ENCODE measurements around the gene PISD. TPM values are rescaled to one million over a fixed set of nuclear protein-coding genes. Genes with fewer than 3 reads are reported as not detected.
A peak's percentile ranks its signal among the peaks of the same experiment; 100 is the strongest.
"Not testable (repeated sequence)": the region's sequence is repeated elsewhere in the genome, so short reads cannot be mapped to it uniquely, and the experiment has no call there.

The PISD gene
- total RNA-seq, 1 donor from 2014 or later, result 11.0 TPM

DNA sequence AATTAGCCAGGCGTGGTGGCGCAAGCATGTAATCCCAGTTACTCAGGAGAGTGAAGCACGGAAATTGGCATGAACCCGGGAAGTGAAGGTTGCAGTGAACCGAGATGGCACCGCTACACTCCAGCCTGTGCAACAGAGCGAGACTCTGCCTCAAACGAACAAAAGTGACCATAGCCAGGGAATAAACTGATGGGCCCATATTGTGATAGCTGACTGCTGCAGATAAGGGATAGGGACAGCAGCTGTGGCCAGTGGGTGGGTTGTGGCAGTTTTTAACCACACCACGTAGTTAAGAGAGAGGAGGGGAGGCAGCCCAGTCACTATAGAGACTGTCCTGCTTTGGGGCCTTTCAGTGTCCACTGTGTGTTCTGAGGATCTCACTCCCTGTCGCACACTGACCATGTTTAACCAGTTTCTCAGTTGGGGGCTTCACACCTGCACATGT, 58.9 kb downstream of the PISD start:
- Histone ChIP-seq H3K27ac (ENCODE audit: low read depth, low read length) (no peak overlapping the region), H3K9me3 (ENCODE audit: control insufficient read depth in 3 of 3, low read length in 3 of 3) (no peaks in the 10 kb centered on the region), H3K36me3 (ENCODE audit: control insufficient read depth in 3 of 3, insufficient read depth in 3 of 3, low read length in 3 of 3) (peaks cover 0 to 8% (median 4%) of the 10 kb centered on the region in 3 donors), H3K4me3 (ENCODE audit: low read length in 3 of 3) (no peak overlapping the region), H3K27me3 (ENCODE audit: control insufficient read depth in 3 of 3, insufficient read depth in 3 of 3, low read length in 3 of 3) (no peaks in the 10 kb centered on the region), H3K4me1 (ENCODE audit: control insufficient read depth in 3 of 3, insufficient read depth in 3 of 3, low read length in 3 of 3) (no peaks in the 10 kb centered on the region), H3K9ac (ENCODE audit: low read depth in 1 of 3, low read length in 3 of 3) (no peak overlapping the region)

- Histone ChIP-seq H3K27me3 (ENCODE audit: control insufficient read depth in 3 of 3, insufficient read depth in 3 of 3, low read length in 3 of 3) (no peaks in the 10 kb centered on the region), H3K4me3 (ENCODE audit: low read length in 3 of 3) (no peak overlapping the region), H3K9ac (ENCODE audit: low read depth in 1 of 3, low read length in 3 of 3) (peak overlapping the region in 1 of 3 donors; percentile 27), H3K36me3 (ENCODE audit: control insufficient read depth in 3 of 3, insufficient read depth in 3 of 3, low read length in 3 of 3) (peaks cover 0 to 8% (median 2%) of the 10 kb centered on the region in 3 donors), H3K27ac (ENCODE audit: low read depth, low read length) (no peak overlapping the region), H3K9me3 (ENCODE audit: control insufficient read depth in 3 of 3, low read length in 3 of 3) (no peaks in the 10 kb centered on the region), H3K4me1 (ENCODE audit: control insufficient read depth in 3 of 3, insufficient read depth in 3 of 3, low read length in 3 of 3) (no peaks in the 10 kb centered on the region)
Observed at GRCh38 chr22:31602259-31602952, 59.6 kb downstream of the PISD start.

DNA sequence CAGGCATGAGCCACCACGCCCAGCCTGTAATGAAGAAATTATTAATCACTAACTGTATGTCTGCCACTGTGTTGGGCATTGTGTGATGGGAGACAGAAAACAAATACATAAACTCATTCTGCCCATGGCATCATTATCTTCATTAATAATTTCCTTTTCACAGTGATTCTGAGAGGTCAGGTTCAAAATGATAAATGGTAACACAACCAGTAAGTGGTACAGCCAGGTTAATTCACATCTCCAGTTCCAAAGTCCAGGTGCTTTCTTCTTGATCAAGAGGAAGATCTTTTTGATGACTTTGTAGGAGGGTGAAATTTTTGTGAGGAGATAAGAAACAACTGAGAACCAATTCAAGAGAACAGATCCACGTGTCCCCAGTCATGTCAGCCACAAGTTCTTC, 66.7 kb downstream of the PISD start:
- Histone ChIP-seq H3K36me3 (ENCODE audit: control insufficient read depth in 3 of 3, insufficient read depth in 3 of 3, low read length in 3 of 3) (no peaks in the 10 kb centered on the region), H3K27me3 (ENCODE audit: control insufficient read depth in 3 of 3, insufficient read depth in 3 of 3, low read length in 3 of 3) (no peaks in the 10 kb centered on the region), H3K4me3 (ENCODE audit: low read length in 3 of 3) (no peak overlapping the region), H3K9me3 (ENCODE audit: control insufficient read depth in 3 of 3, low read length in 3 of 3) (no peaks in the 10 kb centered on the region), H3K27ac (ENCODE audit: low read depth, low read length) (no peak overlapping the region), H3K4me1 (ENCODE audit: control insufficient read depth in 3 of 3, insufficient read depth in 3 of 3, low read length in 3 of 3) (no peaks in the 10 kb centered on the region), H3K9ac (ENCODE audit: low read depth in 1 of 3, low read length in 3 of 3) (no peak overlapping the region)

DNA sequence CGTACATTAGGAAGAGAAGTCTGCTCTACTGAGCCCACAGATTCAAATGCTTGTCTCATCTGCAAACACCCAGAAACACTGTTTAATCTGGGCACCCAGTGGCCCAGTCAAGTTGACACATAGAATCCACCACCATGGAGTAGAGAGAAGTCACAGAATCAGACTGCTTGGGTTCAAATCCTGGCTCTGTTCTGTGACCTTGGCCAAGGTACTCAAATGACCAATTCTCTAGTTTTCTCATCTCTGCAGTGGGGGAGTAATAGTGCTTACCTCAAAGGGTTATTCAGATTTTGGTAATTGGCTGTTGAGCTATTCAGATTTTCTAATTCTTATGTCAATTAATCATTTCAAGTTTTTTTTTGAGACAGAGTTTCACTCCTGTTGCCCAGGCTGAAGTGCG, 71.9 kb downstream of the PISD start:
- not testable (repeated sequence) for H3K4me3 ChIP-seq (ENCODE audit: low read length in 3 of 3); H3K27ac ChIP-seq (ENCODE audit: low read depth, low read length); H3K9ac ChIP-seq (ENCODE audit: low read depth in 1 of 3, low read length in 3 of 3); H3K27me3 ChIP-seq (ENCODE audit: control insufficient read depth in 3 of 3, insufficient read depth in 3 of 3, low read length in 3 of 3); H3K4me1 ChIP-seq (ENCODE audit: control insufficient read depth in 3 of 3, insufficient read depth in 3 of 3, low read length in 3 of 3); H3K9me3 ChIP-seq (ENCODE audit: control insufficient read depth in 3 of 3, low read length in 3 of 3)
- peaks cover 3 to 12% (median 5%) of the 10 kb centered on the region in 3 donors for H3K36me3 ChIP-seq (ENCODE audit: control insufficient read depth in 3 of 3, insufficient read depth in 3 of 3, low read length in 3 of 3)

DNA sequence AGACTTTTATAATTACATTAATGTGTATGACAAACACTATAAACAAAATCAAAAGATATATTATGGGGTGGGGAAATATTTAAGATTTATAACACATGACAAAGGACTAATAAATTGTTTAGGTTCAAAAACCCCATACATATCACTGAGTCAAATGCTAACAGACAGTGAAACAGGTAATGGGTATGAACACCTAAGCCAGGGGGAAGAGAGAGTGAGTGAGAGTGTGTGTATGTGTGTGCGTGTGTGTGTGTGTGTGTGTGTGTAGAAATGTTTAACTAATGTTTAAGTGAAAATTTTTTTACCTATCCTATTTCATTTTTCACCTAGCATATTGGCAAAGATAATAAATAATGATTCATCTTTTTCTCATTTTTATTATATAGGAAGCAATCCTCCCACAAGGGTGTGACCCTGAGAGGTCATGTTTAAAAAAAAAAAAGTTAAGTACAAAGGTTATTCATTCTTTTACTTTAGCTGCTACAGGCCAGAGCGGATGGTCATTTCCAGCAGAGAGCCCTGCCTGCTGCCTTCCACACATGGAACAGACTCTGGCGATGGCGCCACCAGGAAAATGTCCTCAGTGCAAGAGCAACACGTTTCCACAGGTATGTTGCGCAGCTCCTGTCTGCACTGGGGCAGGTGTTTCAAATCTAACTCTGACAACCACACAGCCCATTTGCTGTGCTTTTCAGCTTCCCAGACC, 72.9 kb downstream of the PISD start:
- Histone ChIP-seq H3K9me3 (ENCODE audit: control insufficient read depth in 3 of 3, low read length in 3 of 3) (no peaks in the 10 kb centered on the region), H3K9ac (ENCODE audit: low read depth in 1 of 3, low read length in 3 of 3) (no peak overlapping the region), H3K4me1 (ENCODE audit: control insufficient read depth in 3 of 3, insufficient read depth in 3 of 3, low read length in 3 of 3) (no peaks in the 10 kb centered on the region), H3K27me3 (ENCODE audit: control insufficient read depth in 3 of 3, insufficient read depth in 3 of 3, low read length in 3 of 3) (no peaks in the 10 kb centered on the region), H3K36me3 (ENCODE audit: control insufficient read depth in 3 of 3, insufficient read depth in 3 of 3, low read length in 3 of 3) (peaks cover 3 to 12% (median 5%) of the 10 kb centered on the region in 3 donors), H3K27ac (ENCODE audit: low read depth, low read length) (no peak overlapping the region), H3K4me3 (ENCODE audit: low read length in 3 of 3) (no peak overlapping the region)

GRCh38 chr22:31586137-31586920, 75.7 kb downstream of the PISD start:
- H3K9me3 ChIP-seq (ENCODE audit: control insufficient read depth in 3 of 3, low read length in 3 of 3), result no peaks in the 10 kb centered on the region
- no peak overlapping the region for H3K9ac ChIP-seq (ENCODE audit: low read depth in 1 of 3, low read length in 3 of 3)
- no peak overlapping the region for H3K4me3 ChIP-seq (ENCODE audit: low read length in 3 of 3)
- H3K27me3 ChIP-seq (ENCODE audit: control insufficient read depth in 3 of 3, insufficient read depth in 3 of 3, low read length in 3 of 3), result no peaks in the 10 kb centered on the region
- no peak overlapping the region for H3K27ac ChIP-seq (ENCODE audit: low read depth, low read length)
- no peaks in the 10 kb centered on the region for H3K4me1 ChIP-seq (ENCODE audit: control insufficient read depth in 3 of 3, insufficient read depth in 3 of 3, low read length in 3 of 3)
- H3K36me3 ChIP-seq (ENCODE audit: control insufficient read depth in 3 of 3, insufficient read depth in 3 of 3, low read length in 3 of 3), result peaks cover 3 to 15% (median 5%) of the 10 kb centered on the region in 3 donors

- Histone ChIP-seq H3K27me3 (ENCODE audit: control insufficient read depth in 3 of 3, insufficient read depth in 3 of 3, low read length in 3 of 3) (no peaks in the 10 kb centered on the region), H3K27ac (ENCODE audit: low read depth, low read length) (no peak overlapping the region), H3K9ac (ENCODE audit: low read depth in 1 of 3, low read length in 3 of 3) (no peak overlapping the region), H3K36me3 (ENCODE audit: control insufficient read depth in 3 of 3, insufficient read depth in 3 of 3, low read length in 3 of 3) (peaks cover 3 to 15% (median 5%) of the 10 kb centered on the region in 3 donors), H3K9me3 (ENCODE audit: control insufficient read depth in 3 of 3, low read length in 3 of 3) (no peaks in the 10 kb centered on the region), H3K4me3 (ENCODE audit: low read length in 3 of 3) (no peak overlapping the region), H3K4me1 (ENCODE audit: control insufficient read depth in 3 of 3, insufficient read depth in 3 of 3, low read length in 3 of 3) (no peaks in the 10 kb centered on the region)
Observed at GRCh38 chr22:31585161-31585859, 76.7 kb downstream of the PISD start.

GRCh38 chr22:31584804-31585160, 77.2 kb downstream of the PISD start:
- Histone ChIP-seq H3K9me3 (ENCODE audit: control insufficient read depth in 3 of 3, low read length in 3 of 3) (no peaks in the 10 kb centered on the region), H3K4me1 (ENCODE audit: control insufficient read depth in 3 of 3, insufficient read depth in 3 of 3, low read length in 3 of 3) (no peaks in the 10 kb centered on the region), H3K36me3 (ENCODE audit: control insufficient read depth in 3 of 3, insufficient read depth in 3 of 3, low read length in 3 of 3) (peaks cover 3 to 15% (median 5%) of the 10 kb centered on the region in 3 donors), H3K27me3 (ENCODE audit: control insufficient read depth in 3 of 3, insufficient read depth in 3 of 3, low read length in 3 of 3) (no peaks in the 10 kb centered on the region), H3K9ac (ENCODE audit: low read depth in 1 of 3, low read length in 3 of 3) (no peak overlapping the region), H3K27ac (ENCODE audit: low read depth, low read length) (no peak overlapping the region), H3K4me3 (ENCODE audit: low read length in 3 of 3) (no peak overlapping the region)

- Histone ChIP-seq H3K27ac (ENCODE audit: low read depth, low read length) (no peak overlapping the region), H3K4me1 (ENCODE audit: control insufficient read depth in 3 of 3, insufficient read depth in 3 of 3, low read length in 3 of 3) (no peaks in the 10 kb centered on the region), H3K36me3 (ENCODE audit: control insufficient read depth in 3 of 3, insufficient read depth in 3 of 3, low read length in 3 of 3) (peaks cover 3 to 15% (median 5%) of the 10 kb centered on the region in 3 donors), H3K27me3 (ENCODE audit: control insufficient read depth in 3 of 3, insufficient read depth in 3 of 3, low read length in 3 of 3) (no peaks in the 10 kb centered on the region), H3K9me3 (ENCODE audit: control insufficient read depth in 3 of 3, low read length in 3 of 3) (no peaks in the 10 kb centered on the region), H3K9ac (ENCODE audit: low read depth in 1 of 3, low read length in 3 of 3) (no peak overlapping the region), H3K4me3 (ENCODE audit: low read length in 3 of 3) (no peak overlapping the region)
Observed at GRCh38 chr22:31583861-31584485, 78.0 kb downstream of the PISD start.

Data from skeletal muscle tissue (tissue), 4 donors.